Transverse colon (tissue), 4 donors: Measurements from ENCODE around the gene GC. TPM values are rescaled to one million over a fixed set of nuclear protein-coding genes. Genes with fewer than 3 reads are reported as not detected.

Experiments
- DNase-seq: peaks from one replicate; pipeline ENCODE4 v3.0.0-alpha.2; 2019
- H3K27ac ChIP-seq, 4 donors: fragments of 200-600 bp; sonication (generic); 2 replicates each; pipeline ENCODE4 v1.5.1; 2016 to 2018; ENCODE audit warnings: inconsistent platforms in 4 of 4
- H3K27me3 ChIP-seq: fragments of 200-600 bp; sonication (generic); 2 replicates; pipeline ENCODE4 v1.5.1; 2017; ENCODE audit warnings: inconsistent platforms
- H3K36me3 ChIP-seq, 4 donors: fragments of 200-600 bp; sonication (generic); 2 replicates each; pipeline ENCODE4 v1.5.1; 2017 to 2019; ENCODE audit warnings: inconsistent platforms in 4 of 4
- H3K4me1 ChIP-seq, 4 donors: fragments of 200-600 bp; sonication (generic); 2 replicates each; pipeline ENCODE4 v1.5.1; 2017 to 2020; ENCODE audit warnings: inconsistent platforms in 4 of 4
- H3K4me3 ChIP-seq, 4 donors: fragments of 200-600 bp; sonication (generic); 1 replicate in 1 of 4; 2 replicates in 3 of 4; pipeline versions ENCODE4 v1.5.1 to v1.6.1; 2017 to 2019; ENCODE audit warnings: inconsistent platforms in 4 of 4
- H3K9me3 ChIP-seq, 2 donors: fragments of 200-600 bp; sonication (generic); 2 replicates each; pipeline ENCODE4 v1.5.1; 2017 to 2019; ENCODE audit warnings: inconsistent platforms in 2 of 2
- EP300 ChIP-seq: sonication (generic); formaldehyde crosslinking; IDR thresholded peaks from one replicate; pipeline ENCODE4 v1.6.1; 2017; ENCODE audit warnings: antibody characterized with exemption, low read depth
- POLR2A ChIP-seq: fragments of 450-650 bp; IDR thresholded peaks from one replicate; pipeline ENCODE4 v1.6.1; 2016; ENCODE audit warnings: antibody characterized with exemption, mild to moderate bottlenecking, moderate library complexity
- POLR2AphosphoS5 ChIP-seq, 3 donors: sonication (generic); formaldehyde crosslinking; IDR thresholded peaks; one replicate each; pipeline ENCODE4 v1.6.1; 2016; ENCODE audit warnings: antibody characterized with exemption in 3 of 3
- WGBS, 2 donors: methylation state at CpG; one replicate each; pipeline ENCODE4 v1.1.5; 2018; ENCODE audit warnings: low coverage in 1 of 2; 5-methylcytosine and 5-hydroxymethylcytosine counted together
- in situ Hi-C, 4 donors: fragments of 200-750 bp; cut with MboI; loops; one replicate each; pipeline versions ENCODE4 v1.15.0 to v1.15.1; 2017; ENCODE audit warnings: low sequenced_read_pairs in 3 of 4, low pct_ligation_motif_present in 1 of 4, low pct_unique_long_range_greater_than_20kb in 1 of 4
- intact Hi-C: fragments of 100-400 bp; cut with DNase I; formaldehyde crosslinking; loops from one replicate; pipeline ENCODE4 v1.15.1; 2023; ENCODE audit warnings: low total_unique reads
- total RNA-seq, 4 donors: library from RNA; depleted of rRNA; stranded (reverse); fragments of >200 nt; gene quantifications; one replicate each; pipeline ENCODE4 v1.1.0, GENCODE V29; 2016
- TF ChIP-seq, protein P1 (sequence below), 5 experiments: fragments of 200-600 bp in 3 of 5; fragments of 450-650 bp in 2 of 5; sonication (generic) in 3 of 5; IDR thresholded peaks; 1 replicate in 2 of 5; 2 replicates in 3 of 5; pipeline ENCODE4 v1.5.1; 2016 to 2017; ENCODE audit warnings: antibody characterized with exemption in 5 of 5, inconsistent platforms in 3 of 5, mild to moderate bottlenecking in 2 of 5, moderate library complexity in 1 of 5

The GC gene, protein sequence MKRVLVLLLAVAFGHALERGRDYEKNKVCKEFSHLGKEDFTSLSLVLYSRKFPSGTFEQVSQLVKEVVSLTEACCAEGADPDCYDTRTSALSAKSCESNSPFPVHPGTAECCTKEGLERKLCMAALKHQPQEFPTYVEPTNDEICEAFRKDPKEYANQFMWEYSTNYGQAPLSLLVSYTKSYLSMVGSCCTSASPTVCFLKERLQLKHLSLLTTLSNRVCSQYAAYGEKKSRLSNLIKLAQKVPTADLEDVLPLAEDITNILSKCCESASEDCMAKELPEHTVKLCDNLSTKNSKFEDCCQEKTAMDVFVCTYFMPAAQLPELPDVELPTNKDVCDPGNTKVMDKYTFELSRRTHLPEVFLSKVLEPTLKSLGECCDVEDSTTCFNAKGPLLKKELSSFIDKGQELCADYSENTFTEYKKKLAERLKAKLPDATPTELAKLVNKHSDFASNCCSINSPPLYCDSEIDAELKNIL
- not detected for total RNA-seq

DNA sequence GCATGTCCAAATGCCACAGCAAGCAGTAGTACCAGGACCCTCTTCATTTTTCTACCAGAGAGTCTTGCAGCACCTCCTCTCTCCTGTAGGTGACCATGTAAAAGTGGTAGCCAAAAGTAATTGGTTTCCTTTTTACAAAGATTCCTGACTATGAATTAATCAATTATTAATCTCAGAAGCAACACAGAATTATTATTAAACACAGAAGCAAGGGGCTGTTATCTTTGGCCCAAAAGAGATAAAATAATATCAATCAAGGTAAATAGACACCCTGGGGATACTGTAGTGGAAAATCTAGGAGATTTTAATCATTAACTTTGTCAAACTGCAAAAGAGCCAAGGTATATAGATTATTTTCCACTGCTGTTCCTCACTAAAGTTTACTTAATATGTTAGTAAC lies at the start of gene GC:
Gene GC (minus strand): TSS at position 108 of the 400 bp plus-strand sequence. CDS start 61 bp downstream, at position 47.
- Histone ChIP-seq H3K27ac (no peak within 1 kb of the TSS), H3K4me3 (no peak within 1 kb of the TSS), H3K36me3 (no peaks in the 10 kb centered on the region), H3K9me3 (no peaks in the 10 kb centered on the region), H3K27me3 (no peaks in the 10 kb centered on the region), H3K4me1 (no peaks in the 10 kb centered on the region)
- in situ Hi-C loops, result no loop called here
- no peak for DNase-seq
- TF ChIP-seq POLR2A, result no peak
- intact Hi-C loops, result no loop called here

DNA sequence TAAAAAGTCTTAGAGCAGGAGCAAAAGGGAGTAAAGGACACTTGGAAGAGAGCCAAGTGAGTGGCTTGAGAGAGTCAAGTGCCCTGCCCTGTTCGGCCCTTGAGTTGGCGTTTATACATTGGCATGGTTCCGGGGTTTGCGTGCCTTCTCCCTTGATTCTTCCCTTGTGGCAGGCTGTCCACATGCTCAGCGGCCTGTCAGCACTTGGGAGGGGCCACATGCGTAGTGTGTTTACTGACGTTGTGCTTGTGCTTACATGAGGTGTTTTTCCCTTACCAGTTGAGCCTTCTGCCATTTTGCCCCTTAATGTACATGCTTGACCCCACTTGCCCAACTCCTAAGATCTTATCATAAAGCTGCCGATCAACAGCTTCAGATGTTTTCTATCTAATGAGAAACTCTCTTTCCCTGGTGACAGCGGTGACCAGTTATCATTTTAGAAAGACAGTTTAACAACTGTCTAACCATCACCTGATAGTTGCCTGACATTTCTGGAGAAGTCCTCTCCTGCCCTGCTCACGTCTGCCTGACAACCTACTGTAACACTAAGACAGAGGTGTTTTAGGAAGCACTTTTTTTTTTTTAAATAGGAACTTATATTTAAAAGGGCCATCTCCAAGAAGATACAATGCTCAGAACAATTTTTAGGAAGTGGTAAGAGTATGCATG lies 49.5 kb upstream of the GC start:
- Histone ChIP-seq H3K36me3 (no peaks in the 10 kb centered on the region), H3K4me1 (peaks cover 0 to 16% (median 5%) of the 10 kb centered on the region in 4 donors), H3K27ac (no peak overlapping the region), H3K4me3 (no peak overlapping the region), H3K27me3 (no peaks in the 10 kb centered on the region), H3K9me3 (no peaks in the 10 kb centered on the region)
- 32 to 39% methylated on average over 4 to 10 of the region's 10 CpGs for WGBS, 2 donors
- TF ChIP-seq, protein P1, sequence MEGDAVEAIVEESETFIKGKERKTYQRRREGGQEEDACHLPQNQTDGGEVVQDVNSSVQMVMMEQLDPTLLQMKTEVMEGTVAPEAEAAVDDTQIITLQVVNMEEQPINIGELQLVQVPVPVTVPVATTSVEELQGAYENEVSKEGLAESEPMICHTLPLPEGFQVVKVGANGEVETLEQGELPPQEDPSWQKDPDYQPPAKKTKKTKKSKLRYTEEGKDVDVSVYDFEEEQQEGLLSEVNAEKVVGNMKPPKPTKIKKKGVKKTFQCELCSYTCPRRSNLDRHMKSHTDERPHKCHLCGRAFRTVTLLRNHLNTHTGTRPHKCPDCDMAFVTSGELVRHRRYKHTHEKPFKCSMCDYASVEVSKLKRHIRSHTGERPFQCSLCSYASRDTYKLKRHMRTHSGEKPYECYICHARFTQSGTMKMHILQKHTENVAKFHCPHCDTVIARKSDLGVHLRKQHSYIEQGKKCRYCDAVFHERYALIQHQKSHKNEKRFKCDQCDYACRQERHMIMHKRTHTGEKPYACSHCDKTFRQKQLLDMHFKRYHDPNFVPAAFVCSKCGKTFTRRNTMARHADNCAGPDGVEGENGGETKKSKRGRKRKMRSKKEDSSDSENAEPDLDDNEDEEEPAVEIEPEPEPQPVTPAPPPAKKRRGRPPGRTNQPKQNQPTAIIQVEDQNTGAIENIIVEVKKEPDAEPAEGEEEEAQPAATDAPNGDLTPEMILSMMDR (IDR thresholded peaks at IDR 0.05), result no peak
- no peak for TF ChIP-seq EP300
- TF ChIP-seq POLR2AphosphoS5 (IDR thresholded peaks at IDR 0.05), result no peak
- no peak for TF ChIP-seq POLR2A
- intact Hi-C loops (no loop called here), in situ Hi-C loops (no loop called here)
- DNase-seq, result peak; percentile 41

DNA sequence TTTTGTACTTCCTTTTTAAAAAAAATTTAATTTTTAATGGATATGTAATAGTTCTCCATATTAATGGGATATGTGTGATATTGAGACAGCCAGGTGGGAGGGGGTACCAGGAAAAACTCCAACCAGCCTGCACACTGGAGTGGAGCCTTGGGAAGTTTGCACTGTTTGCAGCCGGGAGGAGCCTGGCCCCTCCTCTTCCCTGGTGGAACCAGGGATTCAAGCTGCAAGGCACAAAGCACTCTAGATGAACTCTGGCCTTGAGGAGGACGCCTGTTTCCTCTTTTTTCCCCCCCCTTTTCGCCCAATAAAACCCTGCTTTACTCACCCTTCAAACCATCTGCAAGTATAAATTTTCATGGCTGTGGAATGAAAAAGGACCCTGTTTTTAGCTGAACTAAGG lies 48.2 kb upstream of the GC start:
- no peaks in the 10 kb centered on the region for H3K27me3 ChIP-seq
- H3K4me3 ChIP-seq, result no peak overlapping the region
- H3K27ac ChIP-seq, result no peak overlapping the region
- WGBS, 2 donors, result 24 to 30% methylated on average over 3 of the region's 3 CpGs
- intact Hi-C loops, result no loop called here
- in situ Hi-C loops, result no loop called here
- H3K4me1 ChIP-seq, result peaks cover 0 to 16% (median 5%) of the 10 kb centered on the region in 4 donors
- H3K9me3 ChIP-seq, result no peaks in the 10 kb centered on the region
- H3K36me3 ChIP-seq, result no peaks in the 10 kb centered on the region
- peak; percentile 8 for DNase-seq
- TF ChIP-seq EP300 (no peak), POLR2AphosphoS5 (IDR thresholded peaks at IDR 0.05) (no peak), POLR2A (no peak)
- TF ChIP-seq, protein P1 (IDR thresholded peaks at IDR 0.05), result no peak

DNA sequence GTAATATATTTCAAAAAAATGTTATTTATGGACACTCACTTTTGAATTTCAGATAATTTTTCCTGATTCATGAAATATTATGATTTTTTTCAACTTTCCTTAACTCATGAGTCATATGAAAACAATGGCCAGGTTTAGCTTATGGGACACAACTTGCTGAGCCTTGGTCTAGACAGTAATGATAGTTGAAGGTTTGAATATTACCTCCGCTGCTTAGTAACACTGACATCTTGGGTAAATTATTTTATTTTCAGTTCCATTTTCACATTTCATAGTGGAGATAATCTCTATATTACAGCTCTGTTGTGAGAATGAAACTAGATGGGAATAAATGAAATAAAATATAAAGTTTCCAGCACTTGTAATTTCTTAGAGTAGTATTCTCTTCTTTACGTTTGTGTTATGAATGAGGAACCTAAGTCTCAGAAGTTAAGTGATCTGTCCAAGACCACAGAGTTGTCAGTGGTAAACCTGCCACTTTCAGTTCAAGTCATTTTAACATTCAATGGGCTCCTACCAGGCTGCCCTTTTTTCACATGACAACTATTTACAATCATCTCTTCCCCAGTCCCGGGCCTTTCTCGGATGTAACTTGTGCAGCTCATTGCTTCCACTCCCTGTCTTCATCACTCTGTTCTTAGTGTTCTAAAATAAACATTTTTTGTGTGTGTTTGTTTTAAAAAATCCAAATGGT lies 46.8 kb upstream of the GC start:
- Histone ChIP-seq H3K27ac (no peak overlapping the region), H3K36me3 (no peaks in the 10 kb centered on the region), H3K4me3 (no peak overlapping the region), H3K27me3 (no peaks in the 10 kb centered on the region), H3K4me1 (peaks cover 0 to 16% (median 5%) of the 10 kb centered on the region in 4 donors), H3K9me3 (no peaks in the 10 kb centered on the region)
- in situ Hi-C loops, result no loop called here
- DNase-seq, result no peak
- WGBS, 2 donors, result 57 to 65% methylated on average over 4 of the region's 4 CpGs
- intact Hi-C loops, result no loop called here
- TF ChIP-seq POLR2A (no peak), EP300 (no peak), POLR2AphosphoS5 (IDR thresholded peaks at IDR 0.05) (no peak)
- TF ChIP-seq, protein P1 (IDR thresholded peaks at IDR 0.05), result no peak
